Inflammatory macrophage treated with lipopolysaccharide for 4 hours (primary cell): Measurements from ENCODE around the gene CARD19.
A peak's percentile ranks its signal among the peaks of the same experiment; 100 is the strongest.

Experiments used
- DNase-seq: peaks from one replicate; pipeline ENCODE4 v3.0.0-alpha.2; 2020

The CARD19 gene

GRCh38 chr9:93121316-93122241 lies 25.6 kb downstream of the CARD19 start:
- no peak for DNase-seq

GRCh38 chr9:93122721-93123221 lies 26.8 kb downstream of the CARD19 start:
- no peak for DNase-seq

- no peak for DNase-seq
Measured at GRCh38 chr9:93123561-93124283, 27.7 kb downstream of the CARD19 start.

- DNase-seq: no peak
Measured at GRCh38 chr9:93124793-93125192, 28.8 kb downstream of the CARD19 start.

GRCh38 chr9:93125331-93125894 lies 29.4 kb downstream of the CARD19 start:
- DNase-seq: no peak

- no peak for DNase-seq
Measured at GRCh38 chr9:93126151-93126781, 30.2 kb downstream of the CARD19 start.

- no peak for DNase-seq
Measured at GRCh38 chr9:93126825-93127368, 30.9 kb downstream of the CARD19 start.

GRCh38 chr9:93127395-93127911 lies 31.4 kb downstream of the CARD19 start:
- peak; percentile 46 for DNase-seq

- no peak for DNase-seq
Measured at GRCh38 chr9:93128011-93128714, 32.1 kb downstream of the CARD19 start.

- no peak for DNase-seq
Measured at GRCh38 chr9:93128715-93129224, 32.8 kb downstream of the CARD19 start.

GRCh38 chr9:93129286-93129685 lies 33.3 kb downstream of the CARD19 start:
- DNase-seq: no peak

- no peak for DNase-seq
Measured at GRCh38 chr9:93129691-93130500, 33.9 kb downstream of the CARD19 start.

- DNase-seq: peak; percentile 46
Measured at GRCh38 chr9:93130861-93131481, 35.0 kb downstream of the CARD19 start.

- no peak for DNase-seq
Measured at GRCh38 chr9:93131599-93132286, 35.7 kb downstream of the CARD19 start.

- DNase-seq: peak; percentile 60
Measured at GRCh38 chr9:93132287-93132927, 36.4 kb downstream of the CARD19 start.

GRCh38 chr9:93132946-93133680 lies 37.1 kb downstream of the CARD19 start:
- peak; percentile 56 for DNase-seq

- DNase-seq: peak; percentile 94
Measured at GRCh38 chr9:93133681-93134014, 37.6 kb downstream of the CARD19 start.

- peak; percentile 99 for DNase-seq
Measured at GRCh38 chr9:93134015-93134739, 38.2 kb downstream of the CARD19 start, which contains the start of gene NINJ1. TSS of gene NINJ1 (minus strand) at chr9:93134251. CDS start at chr9:93134217, 34 bp downstream.
